Measurements from ENCODE around the gene YIPF2.
"Not testable (repeated sequence)": the region's sequence is repeated elsewhere in the genome, so short reads cannot be mapped to it uniquely, and the experiment has no call there.

Gene YIPF2

GRCh38 chr19:10928563-10929401, at the start of gene YIPF2, which contains the start of gene TIMM29:
YIPF2 (minus strand) TSS chr19:10928639; CDS start chr19:10928410, 229 bp downstream.
TIMM29 (plus strand) TSS chr19:10928811; CDS start chr19:10928823, 12 bp downstream.
- peak; percentile 81 to 84 for DNase-seq (ENCODE audit: low read depth in 2 of 2)

GRCh38 chr19:10977742-10978092, 49.3 kb upstream of the YIPF2 start:
- DNase-seq (ENCODE audit: low read depth in 2 of 2) = no peak

DNA sequence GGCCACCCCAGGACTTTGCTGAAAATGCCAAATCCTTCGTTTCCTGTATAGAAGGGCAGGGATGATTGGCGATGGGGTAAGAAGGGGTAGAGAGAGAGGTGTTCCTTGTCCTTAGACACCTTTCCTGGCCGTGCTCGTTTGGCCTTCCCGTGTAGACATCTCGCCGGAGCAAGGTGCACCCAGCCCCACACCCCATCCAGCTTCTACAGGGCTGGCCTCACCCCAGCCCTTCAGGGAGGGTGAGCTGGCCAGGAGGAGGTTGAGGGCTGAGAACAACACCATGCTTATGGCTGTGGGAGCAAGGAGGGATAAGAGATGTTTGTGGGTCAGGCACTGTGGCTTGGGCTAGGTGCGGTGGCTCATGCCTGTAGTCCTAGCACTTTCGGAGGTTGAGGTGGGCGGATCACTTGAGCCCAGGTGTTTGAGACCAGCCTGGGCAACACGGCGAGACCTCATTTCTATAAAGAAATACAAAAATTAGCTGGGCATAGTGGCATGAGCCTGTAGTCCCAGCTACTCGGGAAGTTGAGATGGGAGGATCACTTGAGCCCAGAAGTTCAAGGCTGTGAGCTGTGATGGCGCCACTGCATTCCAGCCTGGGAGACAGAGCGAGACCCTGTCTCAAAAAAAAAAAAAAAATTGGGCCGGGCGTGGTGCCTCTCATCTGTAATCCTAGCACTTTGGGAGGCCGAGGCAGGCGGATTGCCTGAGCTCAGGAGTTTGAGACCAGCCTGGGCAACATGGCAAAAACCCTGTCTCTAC, 47.9 kb upstream of the YIPF2 start:
- no peak for DNase-seq (ENCODE audit: low read depth in 2 of 2)

DNA sequence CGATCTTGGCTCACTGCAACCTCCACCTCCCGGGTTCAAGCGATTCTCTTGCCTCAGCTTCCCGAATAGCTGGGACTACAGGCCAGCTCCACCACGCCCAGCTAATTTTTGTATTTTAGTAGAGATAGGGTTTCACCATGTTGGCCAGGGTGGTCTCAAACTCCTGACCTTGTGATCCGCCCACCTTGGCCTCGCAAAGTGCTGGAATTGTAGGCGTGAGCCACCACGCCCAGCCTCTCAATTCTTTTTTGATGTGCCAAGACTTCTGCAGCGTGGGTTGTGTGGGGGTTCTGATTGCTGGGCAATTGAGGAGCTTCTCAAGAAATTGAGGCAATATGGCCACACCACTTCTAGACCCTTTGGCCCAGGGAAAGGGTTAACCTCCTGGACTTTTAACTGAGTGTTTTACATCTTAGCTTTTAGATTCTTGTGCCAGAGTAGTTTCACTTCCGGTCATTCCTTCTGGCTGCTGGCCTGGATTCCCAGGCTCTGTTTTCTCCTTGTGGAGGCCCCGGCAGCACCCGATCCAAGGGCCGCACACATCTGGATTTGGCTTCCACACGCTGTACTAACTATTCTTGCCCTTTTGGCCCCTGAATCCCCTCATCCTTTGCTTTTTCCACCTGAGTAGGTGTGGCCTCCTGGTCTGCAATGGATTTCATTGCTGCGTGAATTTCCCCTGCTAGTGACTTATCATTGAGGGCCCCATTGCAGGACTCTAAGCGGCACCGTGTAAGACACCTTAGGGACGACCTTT, 47.1 kb upstream of the YIPF2 start:
- DNase-seq (ENCODE audit: low read depth in 2 of 2) = no peak

GRCh38 chr19:10971107-10971726, 42.8 kb upstream of the YIPF2 start:
- DNase-seq (ENCODE audit: low read depth in 2 of 2) = no peak

DNA sequence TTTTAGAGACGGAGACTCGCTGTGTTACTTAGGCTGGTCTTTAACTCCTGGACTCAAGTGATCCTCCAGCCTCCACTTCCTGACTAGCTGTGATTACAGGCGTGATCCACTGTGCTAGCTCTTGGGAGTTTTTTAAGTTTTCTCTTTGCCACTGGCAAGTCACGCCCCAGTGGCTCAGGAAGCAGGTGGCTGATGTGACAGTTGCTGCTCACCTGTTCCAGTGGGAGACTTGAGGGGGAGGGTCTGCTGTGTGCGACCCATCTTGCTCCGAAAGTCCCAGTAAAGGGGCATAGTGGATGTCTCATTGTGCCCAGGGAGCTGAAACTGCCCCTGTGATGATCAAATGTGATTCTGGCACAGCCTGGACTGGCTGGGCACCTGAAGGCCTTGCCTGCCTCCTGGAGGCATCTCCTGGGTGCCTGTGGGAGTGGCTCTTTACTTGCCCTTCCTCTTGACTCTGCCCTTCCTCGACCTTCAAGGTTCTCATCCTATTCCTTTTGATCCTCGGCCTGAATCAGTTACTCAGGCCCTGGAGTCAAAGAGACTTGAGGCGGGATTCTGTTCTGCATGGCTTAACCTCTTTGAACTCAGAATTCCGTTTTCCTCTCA, 40.2 kb upstream of the YIPF2 start:
- no peak for DNase-seq (ENCODE audit: low read depth in 2 of 2)

- no peak for DNase-seq (ENCODE audit: low read depth in 2 of 2)
These were observed 38.4 kb upstream of the YIPF2 start for GRCh38 chr19:10966809-10967208.

- no peak for DNase-seq (ENCODE audit: low read depth in 2 of 2)
These were observed 37.0 kb upstream of the YIPF2 start for GRCh38 chr19:10965398-10965797.

- DNase-seq (ENCODE audit: low read depth in 2 of 2) = no peak
These were observed 36.5 kb upstream of the YIPF2 start for GRCh38 chr19:10964903-10965302.

GRCh38 chr19:10963865-10964264, 35.4 kb upstream of the YIPF2 start:
- no peak for DNase-seq (ENCODE audit: low read depth in 2 of 2)

DNA sequence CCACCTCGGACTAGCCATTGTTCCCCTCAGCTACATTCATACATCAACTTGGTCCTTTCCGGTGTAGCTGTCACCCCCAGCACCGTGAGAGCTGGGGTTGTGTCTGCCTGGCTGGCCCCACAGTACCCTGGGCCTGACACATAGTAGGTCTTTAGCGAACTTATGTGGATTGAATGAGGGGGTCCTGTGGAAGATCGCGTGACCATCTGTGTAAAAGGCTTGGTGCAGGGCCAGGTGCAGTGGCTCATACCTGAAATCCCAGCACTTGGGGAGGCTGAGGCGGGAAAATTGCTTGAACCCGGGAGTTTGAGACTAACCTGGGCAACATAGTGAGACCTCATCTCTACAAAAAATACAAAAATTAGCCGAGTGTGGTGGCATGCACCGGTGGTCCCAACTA, 34.4 kb upstream of the YIPF2 start:
- DNase-seq (ENCODE audit: low read depth in 2 of 2) = no peak

DNA sequence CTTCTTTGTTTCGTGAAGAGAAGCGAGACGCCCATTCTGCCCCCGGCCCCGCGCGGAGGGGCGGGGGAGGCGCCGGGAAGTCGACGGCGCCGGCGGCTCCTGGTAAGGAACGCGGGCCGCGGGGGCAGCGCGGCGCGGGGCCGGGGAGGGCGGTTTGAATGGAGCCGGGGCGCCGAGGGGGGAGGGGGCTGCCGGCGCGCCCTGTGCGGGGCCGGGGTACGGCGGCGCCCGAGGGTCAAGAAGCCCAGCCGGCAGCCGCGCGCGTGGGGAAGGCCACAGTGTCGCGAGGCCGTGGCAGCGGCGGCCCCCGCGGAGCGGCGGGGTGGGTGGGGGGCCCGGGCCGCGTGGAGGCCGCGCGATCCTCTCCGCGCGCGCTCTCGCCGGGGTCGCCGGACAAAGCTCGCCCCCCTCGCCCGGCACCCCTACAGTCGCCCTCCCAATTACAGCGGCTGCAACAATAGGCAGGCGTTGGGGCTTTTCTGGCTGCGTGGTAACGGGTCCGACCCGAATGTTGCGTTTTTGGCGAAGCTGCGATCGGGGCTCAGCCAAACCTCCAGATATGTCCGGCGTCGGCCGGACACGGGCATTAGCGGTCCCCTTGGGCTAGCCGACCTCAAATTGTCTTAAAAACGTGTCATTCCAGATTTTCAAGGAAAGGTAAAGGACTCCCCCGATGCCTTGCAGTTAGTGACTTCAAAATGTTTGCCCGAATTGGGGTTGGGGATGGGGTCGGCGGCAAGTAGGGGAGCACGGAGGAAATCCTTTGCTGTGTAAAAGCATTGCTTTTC, 32.8 kb upstream of the YIPF2 start:
- DNase-seq (ENCODE audit: low read depth in 2 of 2) = no peak

DNA sequence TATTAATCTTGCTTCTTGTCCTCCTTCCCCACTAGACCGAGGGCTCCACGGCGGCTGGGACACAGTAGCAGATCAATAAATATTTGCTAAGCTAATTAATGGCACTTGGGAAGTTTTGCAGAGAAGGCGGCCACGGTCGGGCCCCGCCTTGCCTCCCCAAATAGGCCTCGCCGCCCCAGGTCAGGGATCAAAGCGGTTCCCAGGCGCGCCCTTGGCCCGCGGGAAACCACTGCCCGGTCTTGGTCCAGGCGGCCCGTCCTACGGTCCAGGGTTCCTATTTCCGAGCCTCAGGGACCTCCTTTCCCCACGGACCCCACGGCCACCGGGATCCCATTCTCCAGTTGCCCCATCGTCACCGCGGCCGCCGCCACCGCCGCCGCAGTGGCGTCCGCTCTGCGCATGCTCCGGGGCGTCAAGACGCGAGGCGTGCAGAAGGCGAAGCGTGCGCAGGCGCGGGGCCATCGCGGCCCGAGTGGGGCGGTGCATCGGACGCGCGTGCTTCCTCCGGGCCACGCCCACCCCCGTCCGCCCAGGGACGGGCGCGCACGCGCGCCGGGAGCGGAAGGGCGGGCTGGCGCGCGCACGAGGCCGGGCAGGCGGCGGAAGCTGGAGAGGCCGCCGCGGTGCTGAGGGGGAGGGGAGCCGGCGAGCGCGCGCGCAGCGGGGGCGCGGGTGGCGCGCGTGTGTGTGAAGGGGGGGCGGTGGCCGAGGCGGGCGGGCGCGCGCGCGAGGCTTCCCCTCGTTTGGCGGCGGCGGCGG, 32.1 kb upstream of the YIPF2 start, which contains the start of gene SMARCA4:
Gene SMARCA4 (plus strand): TSS at position 717 of the 759 bp plus-strand sequence. CDS start 23,122 bp downstream, outside the sequence.
- DNase-seq (ENCODE audit: low read depth in 2 of 2) = peak; percentile 96 to 98

DNA sequence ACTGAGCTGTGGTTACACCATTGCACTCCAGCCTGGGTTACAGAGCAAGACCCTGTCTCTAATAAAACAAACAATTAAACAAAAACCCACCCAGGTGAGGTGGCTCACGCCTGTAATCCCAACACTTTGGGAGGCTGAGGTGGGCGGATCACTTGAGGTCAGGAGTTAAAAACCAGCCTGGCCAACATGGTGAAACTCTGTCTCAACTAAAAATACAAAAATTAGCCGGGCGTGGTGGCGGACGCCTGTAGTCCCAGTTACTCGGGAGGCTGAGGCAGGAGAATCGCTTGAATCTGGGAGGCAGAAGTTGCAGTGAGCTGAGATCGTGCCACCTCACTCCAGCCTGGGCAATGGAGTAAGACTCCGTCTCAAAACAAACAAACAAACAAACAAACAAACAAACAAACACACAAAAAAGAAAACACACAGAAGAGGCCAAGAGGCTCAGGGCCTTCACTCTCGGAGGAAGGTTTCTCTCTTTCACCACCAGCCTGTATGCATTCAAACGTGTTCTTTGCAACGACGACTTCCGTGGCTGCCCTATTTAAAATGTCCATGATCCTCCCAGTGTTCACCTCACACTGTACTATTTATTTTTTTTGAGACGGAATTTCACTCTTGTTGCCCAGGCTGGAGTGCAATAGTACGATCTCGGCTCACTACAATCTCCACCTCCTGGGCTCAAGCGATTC, 31.0 kb upstream of the YIPF2 start:
- DNase-seq (ENCODE audit: low read depth in 2 of 2) = not testable (repeated sequence)

GRCh38 chr19:10952809-10953208, 24.4 kb upstream of the YIPF2 start:
- DNase-seq (ENCODE audit: low read depth in 2 of 2) = no peak

GRCh38 chr19:10946958-10947657, 18.7 kb upstream of the YIPF2 start:
- no peak for DNase-seq (ENCODE audit: low read depth in 2 of 2)

- no peak for DNase-seq (ENCODE audit: low read depth in 2 of 2)
These were observed 16.8 kb upstream of the YIPF2 start for GRCh38 chr19:10945264-10945663.

DNA sequence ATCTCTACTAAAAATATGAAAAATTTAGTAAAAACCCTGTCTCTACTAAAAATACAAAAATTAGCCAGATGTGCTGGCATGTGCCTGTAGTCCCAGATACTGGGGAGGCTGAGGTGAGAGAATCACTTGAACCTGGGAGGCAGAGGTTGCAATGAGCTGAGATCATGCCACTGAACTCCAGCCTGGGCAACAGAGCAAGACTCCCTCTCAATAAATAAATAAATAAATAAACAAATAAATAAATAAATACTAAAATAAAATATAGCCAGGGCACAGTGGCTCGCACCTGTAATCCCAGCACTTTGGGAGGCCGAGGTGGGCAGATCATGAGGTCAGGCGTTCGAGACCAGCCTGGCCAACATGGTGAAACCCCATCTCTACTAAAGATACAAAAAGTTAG, 15.0 kb upstream of the YIPF2 start:
- not testable (repeated sequence) for DNase-seq (ENCODE audit: low read depth in 2 of 2)

Data from stimulated activated CD8-positive, alpha-beta memory T cell treated with anti-CD3 and anti-CD28 coated beads, Interleukin-7, amount 100 ng/mL, for 1 hour (primary cell).